Coronary artery (tissue), 2 donors: Measurements from ENCODE around the gene PRR14.
A peak's percentile ranks its signal among the peaks of the same experiment; 100 is the strongest.

Source experiments
- DNase-seq: peaks from one replicate; pipeline ENCODE4 v3.0.0-alpha.2; 2017; ENCODE audit warnings: low spot score
- H3K27ac ChIP-seq, 2 donors: fragments of 200-600 bp; sonication (generic); one replicate each; pipeline ENCODE4 v1.5.1; 2016 to 2019
- H3K4me3 ChIP-seq: fragments of 200-600 bp; sonication (generic); 2 replicates; pipeline ENCODE4 v1.5.1; 2016; ENCODE audit warnings: mild to moderate bottlenecking, moderate library complexity
- TF ChIP-seq, protein P1 (sequence below): fragments of 200-600 bp; sonication (generic); IDR thresholded peaks from one replicate; pipeline ENCODE4 v1.5.1; 2019; ENCODE audit warnings: antibody characterized with exemption

The PRR14 gene

GRCh38 chr16:30650369-30651123, at the start of gene PRR14:
Gene PRR14, plus strand, starts transcription at chr16:30650960. Its CDS starts 686 bp downstream, at chr16:30651646.
- DNase-seq: peak; percentile 100
- TF ChIP-seq, protein P1, sequence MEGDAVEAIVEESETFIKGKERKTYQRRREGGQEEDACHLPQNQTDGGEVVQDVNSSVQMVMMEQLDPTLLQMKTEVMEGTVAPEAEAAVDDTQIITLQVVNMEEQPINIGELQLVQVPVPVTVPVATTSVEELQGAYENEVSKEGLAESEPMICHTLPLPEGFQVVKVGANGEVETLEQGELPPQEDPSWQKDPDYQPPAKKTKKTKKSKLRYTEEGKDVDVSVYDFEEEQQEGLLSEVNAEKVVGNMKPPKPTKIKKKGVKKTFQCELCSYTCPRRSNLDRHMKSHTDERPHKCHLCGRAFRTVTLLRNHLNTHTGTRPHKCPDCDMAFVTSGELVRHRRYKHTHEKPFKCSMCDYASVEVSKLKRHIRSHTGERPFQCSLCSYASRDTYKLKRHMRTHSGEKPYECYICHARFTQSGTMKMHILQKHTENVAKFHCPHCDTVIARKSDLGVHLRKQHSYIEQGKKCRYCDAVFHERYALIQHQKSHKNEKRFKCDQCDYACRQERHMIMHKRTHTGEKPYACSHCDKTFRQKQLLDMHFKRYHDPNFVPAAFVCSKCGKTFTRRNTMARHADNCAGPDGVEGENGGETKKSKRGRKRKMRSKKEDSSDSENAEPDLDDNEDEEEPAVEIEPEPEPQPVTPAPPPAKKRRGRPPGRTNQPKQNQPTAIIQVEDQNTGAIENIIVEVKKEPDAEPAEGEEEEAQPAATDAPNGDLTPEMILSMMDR: no peak
- Histone ChIP-seq H3K4me3 (peak within 1 kb of the TSS; percentile 77), H3K27ac (peak within 1 kb of the TSS; percentile 84 to 97)

GRCh38 chr16:30601966-30602365, 48.8 kb upstream of the PRR14 start:
- no peak overlapping the region for H3K4me3 ChIP-seq
- no peak overlapping the region for H3K27ac ChIP-seq
- DNase-seq: no peak
- TF ChIP-seq, protein P1: no peak

- H3K27ac ChIP-seq: peak overlapping the region in 1 of 2 donors; percentile 6
- TF ChIP-seq, protein P1: no peak
- no peak overlapping the region for H3K4me3 ChIP-seq
- DNase-seq: no peak
These were observed 48.0 kb upstream of the PRR14 start for GRCh38 chr16:30602616-30603277.

- no peak overlapping the region for H3K4me3 ChIP-seq
- TF ChIP-seq, protein P1: no peak
- no peak overlapping the region for H3K27ac ChIP-seq
These were observed 46.8 kb upstream of the PRR14 start for GRCh38 chr16:30603945-30604315.

DNA sequence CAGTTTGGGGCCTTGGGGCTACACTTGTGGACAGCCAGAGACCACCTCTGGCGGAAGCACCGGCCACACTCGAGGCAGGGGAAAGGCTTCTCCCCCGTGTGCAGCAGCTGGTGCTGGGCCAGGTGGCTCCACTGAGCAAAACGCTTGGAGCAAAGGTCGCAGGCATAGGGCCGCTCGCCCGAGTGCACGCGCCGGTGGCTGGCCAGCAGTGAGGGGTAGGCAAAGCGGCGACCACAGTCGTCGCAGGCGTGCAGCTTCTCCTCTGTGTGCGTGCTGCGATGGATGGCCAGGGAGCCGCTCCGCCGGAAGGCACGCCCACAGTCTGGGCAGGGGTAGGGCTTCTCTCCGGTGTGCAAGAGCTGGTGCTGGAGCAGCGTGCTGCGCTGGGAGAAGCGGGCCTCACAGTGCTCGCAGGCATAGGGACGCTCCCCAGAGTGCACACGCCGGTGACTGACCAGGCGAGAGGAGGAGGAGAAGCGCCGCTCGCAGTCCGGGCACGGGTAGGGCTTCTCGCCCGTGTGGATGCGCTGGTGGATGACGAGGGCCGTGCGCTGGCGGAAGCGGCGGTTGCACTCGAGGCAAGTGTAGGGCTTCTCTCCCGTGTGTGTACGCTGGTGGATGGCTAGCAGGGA, 46.3 kb upstream of the PRR14 start:
- no peak overlapping the region for H3K27ac ChIP-seq
- H3K4me3 ChIP-seq: no peak overlapping the region
- TF ChIP-seq, protein P1: no peak
- DNase-seq: no peak

More at GRCh38 chr16:30603945-30604315, 46.8 kb upstream of the PRR14 start:
- no peak for DNase-seq

GRCh38 chr16:30605158-30605557, 45.6 kb upstream of the PRR14 start:
- DNase-seq: no peak
- TF ChIP-seq, protein P1: no peak
- Histone ChIP-seq H3K4me3 (no peak overlapping the region), H3K27ac (no peak overlapping the region)
